MV-4-11 (cell line): ENCODE measurements around the gene DYSF.

Experiments
- DNase-seq: peaks from one replicate; lab custom pipeline; 2025; lab: John Stamatoyannopoulos, UW

Gene DYSF

DNA sequence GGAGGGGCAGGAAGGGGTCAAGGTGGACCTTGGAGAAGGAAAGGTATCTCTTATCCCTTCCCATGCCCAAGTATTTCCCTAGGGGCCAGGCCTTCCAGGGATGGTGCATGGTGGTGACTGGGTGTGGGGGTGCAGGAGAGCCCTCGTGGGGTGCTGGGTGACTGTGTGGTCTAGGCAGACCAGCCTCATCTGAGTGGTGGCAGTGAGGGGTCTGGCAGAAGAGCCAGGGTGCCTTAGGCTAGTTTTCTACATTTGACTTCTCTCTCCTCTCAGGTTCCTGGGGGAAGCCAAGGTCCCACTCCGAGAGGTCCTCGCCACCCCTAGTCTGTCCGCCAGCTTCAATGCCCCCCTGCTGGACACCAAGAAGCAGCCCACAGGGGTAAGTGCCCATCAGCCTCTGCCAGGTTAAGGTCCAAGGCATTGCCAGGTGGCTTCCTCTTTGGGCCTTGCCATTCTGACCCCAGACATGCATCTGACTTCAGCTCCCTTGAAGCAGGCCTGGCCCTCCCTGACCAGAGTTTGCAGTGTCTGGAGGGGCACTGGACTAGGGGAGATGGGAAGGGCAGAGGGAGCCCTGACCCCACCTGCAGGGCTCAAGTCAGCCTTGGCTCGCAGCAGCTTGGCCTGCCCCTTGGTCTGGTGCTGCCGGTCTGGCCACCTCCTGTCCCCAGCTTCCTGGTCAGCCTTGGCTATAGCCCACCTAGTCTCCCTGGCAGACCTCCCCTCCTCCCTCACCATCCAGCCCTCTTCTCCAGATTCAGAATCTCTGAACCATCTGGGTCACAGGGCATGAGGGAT is 49.8 kb downstream of the DYSF start:
- no peak for DNase-seq

DNA sequence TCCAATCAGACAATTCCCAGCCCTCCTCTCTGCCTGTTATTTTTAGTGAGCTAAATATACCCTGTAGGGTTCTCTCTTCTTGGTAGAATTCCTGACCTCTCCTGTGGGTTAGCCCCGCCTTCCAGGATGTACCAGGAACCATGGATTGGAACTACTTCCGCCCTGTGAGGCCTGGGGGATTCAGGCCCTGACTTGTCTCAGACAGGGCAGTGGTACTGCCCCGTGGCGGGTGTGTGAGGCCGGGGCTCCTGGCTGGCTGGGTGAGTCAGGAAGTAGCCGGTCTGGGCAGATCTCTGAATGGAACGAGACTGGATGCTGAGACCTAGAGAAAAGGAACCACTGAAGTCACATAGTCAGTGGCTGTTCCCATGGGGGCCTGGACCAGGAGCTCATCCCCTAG is 50.5 kb downstream of the DYSF start:
- no peak for DNase-seq

- DNase-seq, result no peak
Measured at GRCh38 chr2:71504611-71505010, 51.2 kb downstream of the DYSF start.

- DNase-seq, result no peak
Measured at GRCh38 chr2:71505086-71505769, 51.9 kb downstream of the DYSF start.

DNA sequence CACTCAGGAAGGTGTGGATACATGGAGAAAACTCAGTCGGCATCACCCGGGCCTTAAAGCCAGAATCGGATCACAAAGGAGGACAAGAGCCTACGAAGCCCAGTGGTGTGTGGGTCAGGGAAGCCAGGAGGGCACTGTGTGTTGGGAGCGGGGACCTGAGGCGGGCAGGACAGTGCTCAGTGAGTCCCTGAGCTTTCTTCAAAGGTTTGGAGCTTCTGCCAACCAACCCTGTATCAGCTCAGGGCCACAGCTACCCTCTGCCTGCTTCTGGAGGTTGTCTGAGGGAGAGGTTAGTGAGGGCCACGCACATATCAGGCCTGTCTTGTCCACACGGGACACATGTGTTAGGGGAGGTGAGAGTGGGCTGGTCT is 52.4 kb downstream of the DYSF start:
- DNase-seq, result no peak

- DNase-seq, result no peak
Measured at GRCh38 chr2:71506222-71507153, 53.1 kb downstream of the DYSF start.

GRCh38 chr2:71507476-71507875 is 54.1 kb downstream of the DYSF start:
- no peak for DNase-seq

- DNase-seq, result peak; percentile 4
Measured at GRCh38 chr2:71510196-71510807, 56.9 kb downstream of the DYSF start.

GRCh38 chr2:71510938-71511337 is 57.6 kb downstream of the DYSF start:
- DNase-seq, result no peak

DNA sequence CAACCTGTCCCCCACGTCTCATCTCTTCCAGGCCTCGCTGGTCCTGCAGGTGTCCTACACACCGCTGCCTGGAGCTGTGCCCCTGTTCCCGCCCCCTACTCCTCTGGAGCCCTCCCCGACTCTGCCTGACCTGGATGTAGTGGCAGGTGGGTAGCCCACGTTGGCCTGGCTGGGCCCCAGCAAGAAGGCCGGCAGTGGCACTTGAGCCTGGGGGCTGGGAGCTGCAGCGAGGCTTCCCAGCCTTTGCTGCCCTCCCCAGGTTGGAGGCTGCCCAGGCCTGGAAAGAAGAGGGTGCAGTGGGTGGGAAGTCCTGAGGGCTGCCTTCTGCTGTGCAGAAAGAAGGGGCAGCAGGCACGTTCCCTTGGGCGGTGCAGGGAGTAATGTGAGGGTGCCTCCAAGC is 58.4 kb downstream of the DYSF start:
- DNase-seq, result no peak

GRCh38 chr2:71512386-71512785 is 59.0 kb downstream of the DYSF start:
- DNase-seq, result no peak

- no peak for DNase-seq
Measured at GRCh38 chr2:71513096-71513495, 59.7 kb downstream of the DYSF start.

DNA sequence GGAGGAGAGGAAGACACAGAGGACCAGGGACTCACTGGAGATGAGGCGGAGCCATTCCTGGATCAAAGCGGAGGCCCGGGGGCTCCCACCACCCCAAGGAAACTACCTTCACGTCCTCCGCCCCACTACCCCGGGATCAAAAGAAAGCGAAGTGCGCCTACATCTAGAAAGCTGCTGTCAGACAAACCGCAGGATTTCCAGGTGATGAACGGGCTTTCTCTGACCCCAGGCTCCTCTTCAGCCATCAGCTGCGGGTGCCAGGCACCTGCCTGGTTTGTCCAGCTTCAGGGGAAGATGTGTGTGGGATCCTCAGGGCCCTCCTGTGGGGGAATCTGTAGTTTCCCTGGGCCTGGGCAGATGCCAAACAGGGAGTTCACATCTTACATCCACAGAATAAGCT is 60.4 kb downstream of the DYSF start:
- no peak for DNase-seq

GRCh38 chr2:71516253-71516888 is 63.0 kb downstream of the DYSF start:
- DNase-seq, result no peak

- DNase-seq, result no peak
Measured at GRCh38 chr2:71517851-71518250, 64.5 kb downstream of the DYSF start.

GRCh38 chr2:71521436-71521950 is 68.1 kb downstream of the DYSF start:
- no peak for DNase-seq

DNA sequence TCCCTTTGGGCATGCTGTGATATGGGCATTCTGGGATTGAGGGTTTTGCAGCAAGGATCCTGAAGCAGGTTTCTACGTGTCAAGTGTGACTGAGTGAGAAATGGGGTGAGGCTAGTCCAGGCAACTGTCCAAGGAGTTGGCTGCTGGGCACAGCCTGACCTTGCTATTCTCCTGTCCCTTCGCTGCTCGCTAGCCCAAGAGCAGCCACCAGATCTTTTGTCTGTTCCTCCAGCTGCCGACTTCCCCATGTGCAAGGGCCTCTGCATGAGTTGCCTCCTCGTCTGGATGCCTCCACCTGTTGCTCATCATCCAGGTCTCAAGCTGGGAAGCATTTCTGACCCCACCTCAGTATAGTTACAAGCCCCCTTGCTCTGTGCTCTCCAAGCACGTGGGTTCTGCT is 71.1 kb downstream of the DYSF start:
- DNase-seq, result no peak

- DNase-seq, result no peak
Measured at GRCh38 chr2:71526141-71526540, 72.8 kb downstream of the DYSF start.

GRCh38 chr2:71526975-71527374 is 73.6 kb downstream of the DYSF start:
- DNase-seq, result no peak

DNA sequence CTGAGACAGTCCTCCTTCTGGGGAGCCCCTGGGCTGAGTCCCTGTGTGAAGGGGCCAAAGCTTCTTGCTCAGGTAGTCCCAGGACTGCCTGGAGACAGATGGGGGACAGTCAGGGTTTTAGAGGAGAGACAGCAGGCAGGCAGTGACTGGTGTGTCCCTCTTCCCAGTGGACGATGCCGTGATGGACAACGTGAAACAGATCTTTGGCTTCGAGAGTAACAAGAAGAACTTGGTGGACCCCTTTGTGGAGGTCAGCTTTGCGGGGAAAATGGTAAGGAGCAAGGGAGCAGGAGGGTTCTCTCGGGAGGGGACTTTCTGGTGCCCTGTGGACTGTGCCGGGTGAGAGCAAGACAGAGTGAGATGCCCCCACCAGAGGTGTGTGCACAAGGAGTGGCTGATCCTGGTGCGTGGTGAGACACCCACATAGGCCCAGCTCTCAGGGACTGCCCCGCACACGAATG is 74.8 kb downstream of the DYSF start:
- DNase-seq, result no peak

- no peak for DNase-seq
Measured at GRCh38 chr2:71528749-71529148, 75.4 kb downstream of the DYSF start.
